HG03354 (cell line): ENCODE measurements around the gene AKT1.

Experiments used
- ATAC-seq: cut with Tn5 transposase; IDR thresholded peaks from one replicate; pipeline ENCODE4 v1.9.1; 2021; ENCODE audit warnings: mild to moderate bottlenecking; ENCODE audit not compliant: unreplicated experiment, poor library complexity, severe bottlenecking

The AKT1 gene

DNA sequence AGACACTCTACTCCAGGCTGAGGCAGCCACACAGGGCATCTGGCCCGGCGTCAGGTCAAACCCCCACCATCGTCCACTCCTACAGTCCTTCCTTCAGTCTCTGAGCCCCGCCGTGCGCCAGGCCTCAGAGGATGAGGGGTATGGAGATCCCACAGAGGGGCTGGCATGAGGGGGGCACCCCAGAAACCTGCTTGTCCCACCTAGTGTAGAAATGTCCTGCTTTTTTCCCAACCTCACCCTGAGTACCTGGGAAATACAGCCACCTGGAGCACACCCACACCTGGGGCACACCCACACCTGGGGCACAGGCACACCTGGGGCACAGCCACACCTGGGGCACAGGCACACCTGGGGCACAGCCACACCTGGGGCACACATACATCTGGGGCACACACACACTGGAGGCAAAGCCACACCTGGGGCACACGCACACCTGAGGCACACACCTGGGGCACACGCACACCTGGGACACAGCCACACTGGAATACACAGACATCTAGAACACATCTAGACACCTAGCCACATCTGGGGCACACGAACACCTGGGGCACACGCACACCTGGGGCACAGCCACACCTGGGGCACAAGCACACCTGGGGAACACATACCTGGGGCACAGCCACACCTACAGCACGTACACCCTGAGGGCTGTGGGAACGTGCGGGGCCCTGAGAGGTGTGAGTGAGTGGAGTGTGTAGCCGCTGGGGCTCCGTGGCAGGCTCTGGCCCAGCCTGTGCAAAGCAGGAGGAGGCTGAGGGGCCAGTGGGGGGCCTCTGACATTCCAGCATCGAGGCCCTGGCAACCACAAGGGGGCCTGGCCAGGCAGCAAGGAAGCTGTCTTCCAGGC is 18.4 kb downstream of the AKT1 start:
- no peak for ATAC-seq

GRCh38 chr14:104776481-104776880 is 19.1 kb downstream of the AKT1 start:
- no peak for ATAC-seq

DNA sequence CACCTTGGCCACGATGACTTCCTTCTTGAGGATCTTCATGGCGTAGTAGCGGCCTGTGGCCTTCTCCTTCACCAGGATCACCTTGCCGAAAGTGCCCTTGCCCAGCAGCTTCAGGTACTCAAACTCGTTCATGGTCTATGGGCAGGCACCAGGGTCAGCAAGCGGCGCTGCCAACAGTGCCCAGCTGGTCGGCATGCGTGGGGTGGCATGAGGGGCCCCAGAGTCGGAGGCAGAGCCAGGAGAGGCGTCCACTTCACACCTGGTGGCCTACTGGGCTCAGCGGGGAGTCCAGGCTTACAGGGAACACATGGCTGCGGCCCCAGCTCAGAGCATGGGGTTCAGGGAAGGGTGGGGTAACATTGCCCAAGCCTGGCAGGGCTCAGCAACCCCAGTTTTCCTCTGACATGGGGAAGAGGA is 20.5 kb downstream of the AKT1 start:
- ATAC-seq: no peak

DNA sequence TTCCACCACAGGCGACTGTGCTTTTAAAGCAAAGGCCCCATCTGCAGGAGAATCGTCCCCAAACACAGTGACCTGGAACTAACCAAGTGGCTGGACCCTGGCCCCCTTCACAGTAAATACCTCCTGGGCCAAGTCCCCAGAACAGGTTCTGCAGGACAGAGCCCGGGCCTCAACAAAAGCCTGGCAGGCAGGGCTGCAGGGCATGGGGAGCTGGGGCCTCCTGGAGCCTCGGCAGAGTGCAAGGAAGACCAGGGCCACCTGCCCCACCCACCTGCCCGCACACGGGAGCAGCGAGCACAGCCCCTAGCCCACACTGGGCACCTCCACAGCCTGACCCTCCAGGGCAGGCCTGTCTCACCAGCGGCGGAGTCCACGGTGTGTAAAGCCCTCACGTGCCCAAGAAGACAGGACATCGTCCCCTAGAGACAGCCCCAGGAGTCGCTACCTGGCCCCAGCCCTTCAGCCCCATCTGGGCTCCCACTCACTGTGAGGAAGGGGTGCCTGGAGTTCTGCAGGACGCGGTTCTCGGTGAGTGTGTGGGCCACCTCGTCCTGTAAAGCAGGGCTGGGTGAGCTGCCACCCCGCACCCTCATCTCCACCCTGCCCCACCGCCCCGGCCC is 21.0 kb downstream of the AKT1 start:
- no peak for ATAC-seq

DNA sequence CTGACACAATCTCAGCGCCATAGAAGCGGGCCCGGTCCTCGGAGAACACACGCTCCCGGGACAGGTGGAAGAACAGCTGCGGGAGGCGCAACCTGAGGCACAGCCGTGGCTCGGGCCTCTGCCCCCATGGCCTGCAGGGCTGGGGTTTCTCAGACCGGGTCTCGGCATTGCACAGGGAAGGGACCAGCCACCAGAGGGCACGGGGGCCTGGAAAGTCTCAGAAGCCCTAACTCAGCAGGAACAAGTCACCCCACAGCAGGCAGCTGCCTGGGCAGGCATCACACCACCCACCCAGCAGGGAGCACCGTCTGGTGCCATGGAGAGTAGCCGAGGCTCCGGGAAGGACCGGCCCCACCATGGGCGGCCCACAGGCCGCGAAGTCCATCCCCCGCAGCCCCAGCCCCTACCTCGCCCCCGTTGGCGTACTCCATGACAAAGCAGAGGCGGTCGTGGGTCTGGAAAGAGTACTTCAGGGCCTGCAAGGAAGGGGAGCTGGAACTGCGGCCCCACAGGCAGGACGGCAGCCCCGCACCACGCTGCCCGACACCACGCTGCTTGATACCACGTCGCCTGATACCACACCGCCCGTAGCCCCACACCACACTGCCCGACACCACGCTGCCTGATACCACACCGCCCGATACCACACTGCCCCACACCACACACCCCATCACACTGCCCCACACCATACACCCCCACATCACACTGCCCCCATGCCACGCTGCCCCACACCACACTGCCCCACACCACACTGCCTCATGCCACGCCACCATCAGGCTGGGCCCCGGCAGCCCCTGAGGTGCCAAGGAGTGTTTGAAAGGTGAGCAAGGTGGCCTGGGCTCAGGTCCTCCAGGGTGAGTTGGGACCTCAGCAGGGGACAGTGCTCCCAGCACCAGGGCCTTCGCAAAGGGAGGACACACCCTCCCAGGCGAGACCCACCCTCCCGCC is 21.8 kb downstream of the AKT1 start:
- ATAC-seq: no peak

- ATAC-seq: no peak
Observed at GRCh38 chr14:104772707-104773504, 22.6 kb downstream of the AKT1 start.

DNA sequence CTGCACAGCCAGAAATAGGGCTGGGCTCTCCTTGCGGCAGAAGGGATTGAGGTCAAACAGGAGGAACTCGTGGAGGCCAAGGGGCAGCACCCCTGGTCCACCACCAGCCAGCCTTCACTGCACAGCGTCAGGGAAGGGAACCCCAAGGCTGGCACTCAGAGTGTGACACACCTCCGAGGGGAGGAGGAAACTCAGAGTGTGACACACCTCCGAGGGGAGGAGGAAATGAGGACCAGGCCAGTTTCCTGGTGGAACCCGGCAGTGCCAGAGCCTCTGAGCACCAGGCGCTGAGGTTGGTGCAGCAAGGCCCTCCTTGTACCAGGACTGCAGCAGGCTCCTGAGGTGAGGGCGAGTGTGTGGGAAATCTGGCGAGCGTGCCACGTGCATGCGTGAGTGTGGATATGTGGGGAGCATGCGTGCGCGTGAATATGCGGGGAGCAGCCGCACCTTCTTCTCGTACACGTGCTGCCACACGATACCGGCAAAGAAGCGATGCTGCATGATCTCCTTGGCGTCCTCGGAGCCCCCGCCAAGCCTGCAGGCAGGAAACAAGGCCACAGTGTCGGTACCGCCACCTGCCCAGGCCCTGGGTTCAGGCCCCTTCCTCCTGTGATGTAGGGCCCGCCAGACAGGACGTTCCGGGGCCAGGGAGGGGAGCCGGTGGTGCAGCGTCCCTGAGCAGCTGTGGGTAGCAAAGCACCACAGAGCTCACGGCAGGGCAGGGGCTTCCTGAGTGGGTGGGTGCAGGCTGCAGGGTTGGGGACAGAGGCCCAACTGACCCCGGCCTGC is 23.4 kb downstream of the AKT1 start:
- ATAC-seq: no peak

GRCh38 chr14:104771374-104771773 is 24.2 kb downstream of the AKT1 start:
- no peak for ATAC-seq

GRCh38 chr14:104770851-104771272 is 24.7 kb downstream of the AKT1 start:
- no peak for ATAC-seq

DNA sequence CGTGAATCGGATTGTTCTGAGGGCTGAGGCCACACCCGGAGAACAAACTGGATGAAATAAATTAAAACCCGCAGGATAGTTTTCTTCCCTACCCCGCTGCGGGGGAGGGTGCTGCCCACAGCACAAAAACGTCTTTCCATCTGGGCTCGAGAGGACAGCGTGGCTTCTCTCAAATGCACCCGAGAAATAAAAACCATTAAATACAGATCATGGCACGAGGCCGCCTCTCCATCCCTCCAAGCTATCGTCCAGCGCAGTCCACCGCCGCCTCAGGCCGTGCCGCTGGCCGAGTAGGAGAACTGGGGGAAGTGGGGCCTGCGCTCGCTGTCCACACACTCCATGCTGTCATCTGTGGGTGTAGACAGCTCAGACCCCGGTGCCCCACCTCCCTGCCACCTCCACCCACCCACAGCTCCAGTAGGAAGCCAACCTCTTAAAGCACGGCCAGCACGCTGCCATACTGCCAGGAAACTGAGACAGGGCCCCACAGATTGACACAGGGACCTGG is 25.4 kb downstream of the AKT1 start:
- ATAC-seq: no peak

GRCh38 chr14:104769324-104770071 is 26.1 kb downstream of the AKT1 start:
- ATAC-seq: no peak

- ATAC-seq: peak; percentile 81
Observed at GRCh38 chr14:104768437-104769323, 26.9 kb downstream of the AKT1 start.

GRCh38 chr14:104767634-104767918 is 28.0 kb downstream of the AKT1 start:
- no peak for ATAC-seq

GRCh38 chr14:104766863-104767633 is 28.5 kb downstream of the AKT1 start:
- ATAC-seq: no peak

DNA sequence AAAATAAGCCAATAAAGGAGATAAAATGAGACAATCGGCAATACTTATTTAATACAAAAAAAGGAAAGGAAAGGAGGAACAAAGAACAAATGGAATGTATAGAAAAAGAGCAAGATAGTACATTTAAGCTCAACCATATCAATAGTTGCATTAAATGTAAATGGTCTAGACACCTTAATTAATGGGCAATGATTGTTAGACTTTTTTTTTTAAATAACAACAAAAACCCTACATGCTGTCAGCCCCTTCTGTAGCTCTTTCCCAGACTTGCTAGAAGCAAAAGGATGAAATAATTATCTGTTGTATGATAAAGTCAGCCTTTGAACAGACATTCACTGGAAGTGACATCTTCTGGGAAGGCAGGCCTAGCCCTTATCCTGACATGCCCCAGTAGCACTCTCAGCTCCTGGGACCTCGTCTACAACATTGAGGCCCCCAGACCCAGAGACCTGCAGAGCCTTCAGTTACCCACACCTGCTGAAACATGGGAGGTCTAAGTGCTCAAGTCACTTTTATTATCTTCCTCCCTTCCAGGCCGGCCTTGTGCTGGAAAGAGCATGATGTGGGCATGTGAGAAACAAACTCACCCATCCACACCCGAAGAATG is 29.2 kb downstream of the AKT1 start:
- no peak for ATAC-seq

DNA sequence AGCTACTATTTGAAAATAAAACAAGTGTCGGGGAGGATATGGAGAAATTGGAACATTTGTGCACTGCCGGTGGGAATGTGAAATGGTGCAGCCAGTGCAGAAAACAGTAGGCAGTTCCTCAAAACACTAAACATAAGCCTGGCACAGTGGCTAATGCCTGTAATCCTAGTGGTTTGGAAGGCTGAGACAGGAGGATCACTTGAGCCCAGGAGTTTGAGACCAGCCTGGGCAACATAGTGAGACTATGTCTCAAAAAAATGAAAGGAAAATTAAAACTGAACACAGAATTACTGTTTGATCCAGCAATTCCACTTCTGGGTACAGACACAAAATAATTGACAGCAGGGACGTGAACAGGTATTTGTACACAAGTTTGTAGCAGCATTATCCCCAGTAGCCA is 30.0 kb downstream of the AKT1 start:
- ATAC-seq: no peak
